ENCODE results near the gene UGT1A8.
"Not testable (repeated sequence)": the region's sequence is repeated elsewhere in the genome, so short reads cannot be mapped to it uniquely, and the experiment has no call there.

UGT1A8 gene

GRCh38 chr2:233689031-233689430 is 71.6 kb downstream of the UGT1A8 start:
- no peak for DNase-seq

GRCh38 chr2:233689501-233689900 is 72.1 kb downstream of the UGT1A8 start:
- no peak for DNase-seq

- DNase-seq = no peak
Measured at GRCh38 chr2:233690444-233690843, 73.0 kb downstream of the UGT1A8 start.

GRCh38 chr2:233691443-233692433 is 74.3 kb downstream of the UGT1A8 start:
- DNase-seq = no peak

GRCh38 chr2:233692648-233693047 is 75.2 kb downstream of the UGT1A8 start, which contains the start of gene UGT1A6:
TSS of gene UGT1A6 (plus strand) at chr2:233692890. CDS start at chr2:233693005, 115 bp downstream.
- no peak for DNase-seq

- DNase-seq = no peak
Measured at GRCh38 chr2:233693963-233694362, 76.5 kb downstream of the UGT1A8 start.

GRCh38 chr2:233698740-233699139 is 81.3 kb downstream of the UGT1A8 start:
- DNase-seq = no peak

GRCh38 chr2:233699424-233700027 is 82.1 kb downstream of the UGT1A8 start:
- no peak for DNase-seq

GRCh38 chr2:233700028-233700635 is 82.7 kb downstream of the UGT1A8 start:
- DNase-seq = no peak

- DNase-seq = not testable (repeated sequence)
Measured at GRCh38 chr2:233700842-233701241, 83.4 kb downstream of the UGT1A8 start.

GRCh38 chr2:233702238-233702637 is 84.8 kb downstream of the UGT1A8 start:
- DNase-seq = no peak

GRCh38 chr2:233705911-233706506 is 88.6 kb downstream of the UGT1A8 start:
- DNase-seq = no peak

GRCh38 chr2:233706720-233707119 is 89.3 kb downstream of the UGT1A8 start:
- DNase-seq = no peak

GRCh38 chr2:233707940-233708644 is 90.7 kb downstream of the UGT1A8 start:
- no peak for DNase-seq

- no peak for DNase-seq
Measured at GRCh38 chr2:233708942-233709341, 91.5 kb downstream of the UGT1A8 start.

GRCh38 chr2:233711312-233712008 is 94.0 kb downstream of the UGT1A8 start:
- DNase-seq = peak; percentile 61

- DNase-seq = no peak
Measured at GRCh38 chr2:233712611-233713261, 95.3 kb downstream of the UGT1A8 start, which contains the start of gene UGT1A5. TSS of gene UGT1A5 (plus strand) at chr2:233712907. CDS start at chr2:233712992, 85 bp downstream.

- DNase-seq = no peak
Measured at GRCh38 chr2:233713262-233713615, 95.8 kb downstream of the UGT1A8 start.

- no peak for DNase-seq
Measured at GRCh38 chr2:233714121-233714520, 96.7 kb downstream of the UGT1A8 start.

- no peak for DNase-seq
Measured at GRCh38 chr2:233718552-233718951, 101.1 kb downstream of the UGT1A8 start, which contains the start of gene UGT1A4. TSS of gene UGT1A4 (plus strand) at chr2:233718736. CDS start at chr2:233718821, 85 bp downstream.

GRCh38 chr2:233728723-233729301 is 111.4 kb downstream of the UGT1A8 start, which contains the start of gene UGT1A3:
TSS of gene UGT1A3 (plus strand) at chr2:233729042. CDS start at chr2:233729127, 85 bp downstream.
- DNase-seq = no peak

All from activated CD4-positive, alpha-beta T cell treated with anti-CD3 and anti-CD28 coated beads, Interleukin-2, amount 50 U/mL, for 16 hours (primary cell).